IMR-90 (cell line): ENCODE measurements around the gene ANTXRL. TPM values are rescaled to one million over a fixed set of nuclear protein-coding genes. Genes with fewer than 3 reads are reported as not detected.
"Not testable (repeated sequence)": the region's sequence is repeated elsewhere in the genome, so short reads cannot be mapped to it uniquely, and the experiment has no call there.

Experiments used
- ATAC-seq: fragments of 200-7000 bp; cut with Tn5 transposase; 2 replicates; pipeline ENCODE4 v1.9.1; 2020; ENCODE audit warnings: low read depth, mild to moderate bottlenecking, moderate library complexity
- BruUV-seq: library from RNA; stranded (reverse); fragments of 400-500 nt; replicated peaks from 2 replicates; lab custom pipeline; 2021; lab: Mats Ljungman, UMichigan
- CTCF ChIA-PET: fragments of 300-600 bp; formaldehyde crosslinking; extraction: SDS; loops from one replicate; lab custom pipeline; 2021; ENCODE audit warnings: antibody characterized with exemption; lab: Yijun Ruan, JAX
- POLR2A ChIA-PET: fragments of 300-600 bp; sonication (Branson Sonifier 250); formaldehyde crosslinking; loops from one replicate; lab custom pipeline; 2022; ENCODE audit warnings: antibody characterized with exemption; ENCODE audit not compliant: unreplicated experiment; lab: Charles Lee
- DNase-seq: peaks from one replicate; pipeline ENCODE4 v3.0.0; 2013
- H2AFZ ChIP-seq: replicated peaks from 2 replicates; pipeline ENCODE3; 2013; ENCODE audit warnings: low read length, mild to moderate bottlenecking; ENCODE audit not compliant: poor library complexity
- H2AK5ac ChIP-seq: 2 replicates; pipeline ENCODE4 v1.6.1; 2013; ENCODE audit warnings: low read depth, low read length, inconsistent platforms
- H2AK9ac ChIP-seq: replicated peaks from 2 replicates; pipeline ENCODE3; 2013; ENCODE audit warnings: mild to moderate bottlenecking, low read depth, low read length, moderate library complexity; ENCODE audit not compliant: poor library complexity
- H2BK120ac ChIP-seq: 2 replicates; pipeline ENCODE4 v1.6.1; 2013; ENCODE audit warnings: low read depth, low read length, inconsistent platforms
- H2BK15ac ChIP-seq: 3 replicates; pipeline ENCODE4 v1.6.1; 2013; ENCODE audit warnings: low read depth, low read length, inconsistent platforms
- H2BK20ac ChIP-seq: 2 replicates; pipeline ENCODE4 v1.6.1; 2013; ENCODE audit warnings: low read depth, mild to moderate bottlenecking, inconsistent platforms, low read length, moderate library complexity
- H2BK5ac ChIP-seq: 2 replicates; pipeline ENCODE4 v1.6.1; 2013; ENCODE audit warnings: mild to moderate bottlenecking, low read depth, low read length, inconsistent platforms; ENCODE audit not compliant: poor library complexity, severe bottlenecking
- H3K14ac ChIP-seq: replicated peaks from 2 replicates; pipeline ENCODE4 v1.6.1; 2013; ENCODE audit warnings: low read depth, low read length, inconsistent platforms
- H3K18ac ChIP-seq: 2 replicates; pipeline ENCODE4 v1.6.1; 2013; ENCODE audit warnings: low read depth, low read length, control low read depth
- H3K23ac ChIP-seq: 2 replicates; pipeline ENCODE4 v1.6.1; 2013; ENCODE audit warnings: low read depth, low read length, inconsistent platforms
- H3K27ac ChIP-seq: 2 replicates; pipeline ENCODE4 v1.5.1; 2013; ENCODE audit warnings: mild to moderate bottlenecking, control low read depth, low read length; ENCODE audit not compliant: insufficient read depth
- H3K27me3 ChIP-seq: 2 replicates; pipeline ENCODE4 v1.6.1; 2013; ENCODE audit warnings: low read length; ENCODE audit not compliant: control insufficient read depth, insufficient read depth
- H3K36me3 ChIP-seq: 2 replicates; pipeline ENCODE4 v1.6.1; 2013; ENCODE audit warnings: low read length, mixed read lengths; ENCODE audit not compliant: control insufficient read depth, insufficient read depth
- H3K4ac ChIP-seq: 2 replicates; pipeline ENCODE4 v1.6.1; 2013; ENCODE audit warnings: low read depth, low read length, inconsistent platforms
- H3K4me1 ChIP-seq: 2 replicates; pipeline ENCODE4 v1.6.1; 2013; ENCODE audit warnings: low read length, mixed read lengths; ENCODE audit not compliant: control insufficient read depth, insufficient read depth
- H3K4me2 ChIP-seq: 2 replicates; pipeline ENCODE4 v1.6.1; 2013; ENCODE audit warnings: low read depth, mild to moderate bottlenecking, control low read depth, low read length, moderate library complexity
- H3K4me3 ChIP-seq: 2 replicates; pipeline ENCODE4 v1.5.1; 2013; ENCODE audit warnings: low read depth, mild to moderate bottlenecking, control low read depth, low read length, moderate library complexity; ENCODE audit not compliant: insufficient read depth
- H3K56ac ChIP-seq: 2 replicates; pipeline ENCODE4 v1.6.1; 2013; ENCODE audit warnings: low read length, inconsistent platforms; ENCODE audit not compliant: insufficient read depth; ENCODE audit errors: extremely low read depth
- H3K79me1 ChIP-seq, 2 experiments: 2 replicates each; pipeline ENCODE4 v1.6.1; 2013; ENCODE audit warnings: low read length in 2 of 2, inconsistent platforms in 1 of 2, low read depth in 1 of 2
- H3K9ac ChIP-seq: 2 replicates; pipeline ENCODE4 v1.6.1; 2013; ENCODE audit warnings: low read depth, low read length, control low read depth
- H3K9me1 ChIP-seq: 2 replicates; pipeline ENCODE4 v1.6.1; 2013; ENCODE audit warnings: low read length, inconsistent platforms; ENCODE audit not compliant: insufficient read depth
- H3K9me3 ChIP-seq: 2 replicates; pipeline ENCODE4 v1.6.1; 2013; ENCODE audit warnings: low read length; ENCODE audit not compliant: control insufficient read depth, insufficient read depth
- H4K20me1 ChIP-seq: 2 replicates; pipeline ENCODE4 v1.6.1; 2013; ENCODE audit warnings: low read length, inconsistent platforms; ENCODE audit not compliant: insufficient read depth
- H4K5ac ChIP-seq: 2 replicates; pipeline ENCODE4 v1.6.1; 2013; ENCODE audit warnings: mild to moderate bottlenecking, low read depth, low read length, control low read depth
- H4K8ac ChIP-seq, 2 experiments: 2 replicates each; pipeline ENCODE4 v1.6.1; 2013; ENCODE audit warnings: low read depth in 2 of 2, low read length in 2 of 2, control low read depth in 1 of 2, inconsistent platforms in 1 of 2
- H4K91ac ChIP-seq: 2 replicates; pipeline ENCODE4 v1.6.1; 2013; ENCODE audit warnings: low read depth, low read length, inconsistent platforms; ENCODE audit not compliant: insufficient read depth
- CHD1 ChIP-seq: IDR thresholded peaks from 2 replicates; pipeline ENCODE4 v1.6.1; 2012; ENCODE audit warnings: low read depth, low read length, improper control_type of control experiment
- WGBS, 2 experiments: methylation state at CpG; one replicate each; pipeline versions ENCODE4 v1.1.5 to v1.1.7; 2013; ENCODE audit warnings: missing lambda C conversion rate in 2 of 2; ENCODE audit not compliant: insufficient read length in 1 of 2; ENCODE audit errors: extremely low coverage in 2 of 2; 5-methylcytosine and 5-hydroxymethylcytosine counted together
- dilution Hi-C: fragments of 300-500 bp; cut with HindIII; formaldehyde crosslinking; loops from one replicate; pipeline ENCODE4 v1.14.3; 2018; ENCODE audit warnings: low sequenced_read_pairs; ENCODE audit not compliant: unreplicated experiment
- in situ Hi-C: fragments of 300-500 bp; cut with MboI; formaldehyde crosslinking; loops from 3 replicates; pipeline ENCODE4 v1.14.3; 2019; ENCODE audit warnings: low sequenced_read_pairs, inconsistent platforms, mixed read lengths
- intact Hi-C: fragments of 100-400 bp; cut with micrococcal nuclease; formaldehyde crosslinking; loops from 2 replicates; pipeline ENCODE4 v1.10.0; 2022
- polyA plus RNA-seq, 3 experiments: library from polyadenylated mRNA; depleted of rRNA; stranded (reverse); fragments of >200 nt; gene quantifications; 2 replicates each; pipeline ENCODE4 v1.2.3, GENCODE V29; 2012; ENCODE audit warnings: low replicate concordance in 1 of 3
- total RNA-seq: library from RNA; depleted of rRNA; stranded (reverse); fragments of >200 nt; gene quantifications from 2 replicates; pipeline ENCODE4 v1.2.3, GENCODE V29; 2012

ANTXRL gene
- total and polyA plus RNA-seq, 2 of the 4 experiments (the other 2 are of a cell fraction), result not detected

- POLR2A ChIA-PET, result no interaction called here
- H3K56ac ChIP-seq, result no peak overlapping the region
- H2BK15ac ChIP-seq, result no peak overlapping the region
- no peak overlapping the region for H3K14ac ChIP-seq
- DNase-seq (no peak), ATAC-seq (no peak)
- H3K36me3 ChIP-seq, result no peaks in the 10 kb centered on the region
- no peak overlapping the region for H2BK120ac ChIP-seq
- no peak overlapping the region for H3K18ac ChIP-seq
- no peak overlapping the region for H2BK5ac ChIP-seq
- no peak overlapping the region for H4K5ac ChIP-seq
- H2AK9ac ChIP-seq, result no peak overlapping the region
- no peak overlapping the region for H2AFZ ChIP-seq
- H3K9ac ChIP-seq, result no peak overlapping the region
- dilution Hi-C loops, result no loop called here
- CTCF ChIA-PET, result no interaction called here
- intact Hi-C loops, result no loop called here
- no peak overlapping the region for H2AK5ac ChIP-seq
- H4K8ac ChIP-seq, result no peak overlapping the region
- H3K23ac ChIP-seq, result no peak overlapping the region
- H4K20me1 ChIP-seq, result no peaks in the 10 kb centered on the region
- no peak overlapping the region for H3K4me3 ChIP-seq
- in situ Hi-C loops, result no loop called here
- peaks cover 9% of the 10 kb centered on the region for H3K9me1 ChIP-seq
- H3K4me2 ChIP-seq, result no peak overlapping the region
- no peaks in the 10 kb centered on the region for H3K79me1 ChIP-seq
- 60% methylated on average over 5 of the region's 10 CpGs; no CpG with 5 or more reads in 1 of the 2 experiments for WGBS, 2 experiments
- no TSS peak for BruUV-seq
- no peak overlapping the region; the same call in 1 of the 2 replicates for H4K91ac ChIP-seq
- H3K27ac ChIP-seq, result no peak overlapping the region
- no peak overlapping the region for H3K4ac ChIP-seq
- no peaks in the 10 kb centered on the region for H3K9me3 ChIP-seq
- TF ChIP-seq CHD1, result no peak
- no peak overlapping the region for H2BK20ac ChIP-seq
- peaks cover 7% of the 10 kb centered on the region; the same call in 1 of the 2 replicates for H3K27me3 ChIP-seq
- H3K4me1 ChIP-seq, result peaks cover 11% of the 10 kb centered on the region; the same call in 1 of the 2 replicates
These were observed 38.1 kb upstream of the ANTXRL start for GRCh38 chr10:46248651-46249146.

GRCh38 chr10:46249617-46250344, 37.0 kb upstream of the ANTXRL start:
- CTCF ChIA-PET, H4K20me1 ChIP-seq, H3K9me1 ChIP-seq, H2AFZ ChIP-seq, H3K4me2 ChIP-seq, H3K56ac ChIP-seq, H2AK9ac ChIP-seq, in situ Hi-C loops, H2BK120ac ChIP-seq, intact Hi-C loops, H2BK5ac ChIP-seq, H3K14ac ChIP-seq, dilution Hi-C loops, H3K27ac ChIP-seq, ATAC-seq, H2AK5ac ChIP-seq, H4K8ac ChIP-seq, H2BK20ac ChIP-seq, H2BK15ac ChIP-seq, H3K23ac ChIP-seq, H3K4me3 ChIP-seq, DNase-seq, H4K5ac ChIP-seq, H3K9ac ChIP-seq, H4K91ac ChIP-seq, H3K18ac ChIP-seq, H3K36me3 ChIP-seq, H3K4ac ChIP-seq, POLR2A ChIA-PET, BruUV-seq, H3K79me1 ChIP-seq, H3K27me3 ChIP-seq, H3K9me3 ChIP-seq: not testable (repeated sequence)
- H3K4me1 ChIP-seq, result peaks cover 11% of the 10 kb centered on the region; the same call in 1 of the 2 replicates
- WGBS, 2 experiments, result no CpG with 5 or more reads among the region's 9 CpGs
